AG09309 (cell line): ENCODE measurements around the gene OR4N2.
"Not testable (repeated sequence)": the region's sequence is repeated elsewhere in the genome, so short reads cannot be mapped to it uniquely, and the experiment has no call there.

Experiments
- DNase-seq: peaks from one replicate; pipeline ENCODE4 v3.0.0-alpha.2; 2010; ENCODE audit warnings: low read depth
- H3K4me3 ChIP-seq: 2 replicates; pipeline ENCODE4 v1.5.1; 2011; ENCODE audit warnings: mild to moderate bottlenecking, low read depth, low read length, moderate library complexity; ENCODE audit not compliant: control insufficient read depth
- CTCF ChIP-seq: IDR thresholded peaks from 2 replicates; pipeline ENCODE4 v1.5.1; 2011; ENCODE audit warnings: mild to moderate bottlenecking, low read depth, low read length, inconsistent platforms; ENCODE audit not compliant: insufficient read depth, control insufficient read depth; ENCODE audit errors: missing control alignments

OR4N2 gene

GRCh38 chr14:19799880-19800279 lies 3.7 kb upstream of the OR4N2 start:
- DNase-seq: no peak
- no peak for TF ChIP-seq CTCF
- H3K4me3 ChIP-seq: no peak overlapping the region

- no peak overlapping the region for H3K4me3 ChIP-seq
- no peak for TF ChIP-seq CTCF
- no peak for DNase-seq
Measured at GRCh38 chr14:19800282-19801117, 3.1 kb upstream of the OR4N2 start.

DNA sequence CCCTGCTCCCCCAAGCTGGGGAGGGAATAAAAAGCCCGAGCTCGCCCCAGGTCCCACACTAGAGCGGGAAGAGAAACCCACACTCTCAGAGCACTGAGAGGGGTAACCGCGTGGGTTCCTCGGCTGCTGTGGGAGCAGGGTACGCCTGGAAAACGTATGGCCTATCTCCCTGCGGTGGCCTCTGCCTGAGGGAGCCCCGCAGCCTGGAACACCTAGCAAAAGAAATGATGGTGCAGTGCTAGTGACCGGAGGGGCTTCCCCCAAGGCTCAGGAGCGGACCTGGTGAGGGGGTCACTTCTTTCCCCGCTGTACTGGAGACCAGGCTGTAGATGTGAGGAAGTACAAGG lies 2.5 kb upstream of the OR4N2 start:
- no peak overlapping the region for H3K4me3 ChIP-seq
- TF ChIP-seq CTCF: no peak

DNA sequence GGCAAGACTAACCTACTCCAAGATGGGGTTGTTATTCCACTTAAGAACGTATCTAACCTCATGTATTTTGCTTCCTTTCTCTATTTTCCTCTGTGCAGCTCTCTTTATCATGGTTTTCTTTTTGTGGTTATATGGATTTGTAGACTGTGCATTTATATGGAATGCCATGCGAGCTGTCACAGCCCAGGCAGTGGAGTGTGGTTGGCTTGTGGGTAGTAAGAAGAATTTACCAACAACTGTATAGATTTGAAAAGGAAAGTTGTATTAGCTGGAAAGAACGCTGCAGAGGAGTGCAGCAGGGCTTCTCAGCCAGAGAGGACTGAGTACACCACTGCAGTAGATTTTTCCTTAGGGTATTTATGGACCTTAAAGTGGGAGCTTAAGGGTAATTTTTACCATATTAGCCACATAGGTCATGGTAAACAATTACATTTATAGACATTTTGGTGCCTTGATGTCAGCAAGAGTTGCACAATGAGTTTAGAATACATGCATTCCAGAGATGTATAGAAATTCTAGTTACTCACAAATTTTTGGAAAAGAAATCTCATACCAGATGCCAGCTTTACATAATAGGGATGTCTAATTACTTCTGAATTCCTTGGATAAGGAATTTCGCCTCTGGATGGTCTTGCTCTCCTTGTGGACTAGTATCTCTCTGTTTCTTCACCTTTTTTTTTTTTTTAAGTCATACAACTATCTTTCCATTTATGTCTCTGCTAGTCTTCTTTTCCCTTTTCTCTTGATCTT lies 9.8 kb downstream of the OR4N2 start:
- not testable (repeated sequence) for H3K4me3 ChIP-seq, DNase-seq

More for the DNA sequence above, 2.5 kb upstream of the OR4N2 start:
- no peak for DNase-seq

DNA sequence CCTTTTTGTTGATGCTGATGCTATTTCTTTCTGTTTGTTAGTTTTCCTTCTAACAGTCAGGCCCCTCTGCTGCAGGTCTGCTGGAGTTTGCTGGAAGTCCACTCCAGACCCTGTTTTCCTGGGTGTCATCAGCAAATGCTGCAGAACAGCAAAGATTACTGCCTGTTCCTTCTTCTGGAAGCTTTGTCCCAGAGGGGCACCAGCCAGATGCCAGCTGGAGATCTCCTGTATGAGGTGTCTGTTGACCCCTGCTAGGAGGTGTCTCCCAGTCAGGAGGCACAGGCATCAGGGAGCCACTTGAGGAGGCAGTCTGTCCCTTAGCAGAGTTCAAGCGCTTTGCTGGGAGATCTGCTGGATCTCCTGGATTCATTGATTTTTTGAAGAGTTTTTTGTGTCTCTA lies 16.3 kb downstream of the OR4N2 start:
- not testable (repeated sequence) for H3K4me3 ChIP-seq, DNase-seq

- not testable (repeated sequence) for H3K4me3 ChIP-seq, DNase-seq
Measured at GRCh38 chr14:19821016-19821415, 17.4 kb downstream of the OR4N2 start.

- no peak for TF ChIP-seq CTCF
- DNase-seq: no peak
- no peak overlapping the region for H3K4me3 ChIP-seq
Measured at GRCh38 chr14:19823178-19823577, 19.6 kb downstream of the OR4N2 start.

- H3K4me3 ChIP-seq: no peak overlapping the region
- no peak for TF ChIP-seq CTCF
- no peak for DNase-seq
Measured at GRCh38 chr14:19823765-19824164, 20.2 kb downstream of the OR4N2 start.

DNA sequence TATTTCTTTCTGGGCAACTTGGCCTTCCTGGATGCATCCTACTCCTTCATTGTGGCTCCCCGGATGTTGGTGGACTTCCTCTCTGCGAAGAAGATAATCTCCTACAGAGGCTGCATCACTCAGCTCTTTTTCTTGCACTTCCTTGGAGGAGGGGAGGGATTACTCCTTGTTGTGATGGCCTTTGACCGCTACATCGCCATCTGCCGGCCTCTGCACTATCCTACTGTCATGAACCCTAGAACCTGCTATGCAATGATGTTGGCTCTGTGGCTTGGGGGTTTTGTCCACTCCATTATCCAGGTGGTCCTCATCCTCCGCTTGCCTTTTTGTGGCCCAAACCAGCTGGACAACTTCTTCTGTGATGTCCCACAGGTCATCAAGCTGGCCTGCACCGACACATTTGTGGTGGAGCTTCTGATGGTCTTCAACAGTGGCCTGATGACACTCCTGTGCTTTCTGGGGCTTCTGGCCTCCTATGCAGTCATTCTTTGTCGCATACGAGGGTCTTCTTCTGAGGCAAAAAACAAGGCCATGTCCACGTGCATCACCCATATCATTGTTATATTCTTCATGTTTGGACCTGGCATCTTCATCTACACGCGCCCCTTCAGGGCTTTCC lies 24.2 kb downstream of the OR4N2 start:
- H3K4me3 ChIP-seq, DNase-seq: not testable (repeated sequence)
